Trophoblast cell (in vitro differentiated cells and primary cell): ENCODE measurements around the gene CCR5AS.
A peak's percentile ranks its signal among the peaks of the same experiment; 100 is the strongest.

ENCODE experiments used
- DNase-seq, 2 donors: peaks; one replicate each; pipeline ENCODE4 v3.0.0-alpha.2; 2016
- H2AFZ ChIP-seq: 2 replicates; pipeline ENCODE4 v1.6.1; 2013; ENCODE audit warnings: low read length, moderate library complexity, mild to moderate bottlenecking; ENCODE audit not compliant: insufficient read depth, poor library complexity
- H2AK5ac ChIP-seq: 2 replicates; pipeline ENCODE4 v1.6.1; 2013; ENCODE audit warnings: mild to moderate bottlenecking, low read length
- H2BK120ac ChIP-seq: 2 replicates; pipeline ENCODE4 v1.6.1; 2013; ENCODE audit warnings: low read length, mild to moderate bottlenecking, moderate library complexity; ENCODE audit not compliant: insufficient read depth, poor library complexity
- H2BK12ac ChIP-seq: 2 replicates; pipeline ENCODE4 v1.6.1; 2013; ENCODE audit warnings: mild to moderate bottlenecking, low read length, moderate library complexity
- H2BK5ac ChIP-seq: 2 replicates; pipeline ENCODE4 v1.6.1; 2013; ENCODE audit warnings: low read length, low read depth, moderate library complexity, mild to moderate bottlenecking; ENCODE audit not compliant: poor library complexity
- H3K14ac ChIP-seq: 2 replicates; pipeline ENCODE4 v1.6.1; 2013; ENCODE audit warnings: mild to moderate bottlenecking, low read length
- H3K18ac ChIP-seq: 2 replicates; pipeline ENCODE4 v1.6.1; 2013; ENCODE audit warnings: mild to moderate bottlenecking, low read length
- H3K23ac ChIP-seq: 2 replicates; pipeline ENCODE4 v1.6.1; 2013; ENCODE audit warnings: low read length
- H3K27ac ChIP-seq: 2 replicates; pipeline ENCODE4 v1.5.1; 2013; ENCODE audit warnings: low read depth, mild to moderate bottlenecking, inconsistent platforms, low read length, moderate library complexity
- H3K27me3 ChIP-seq: 2 replicates; pipeline ENCODE4 v1.6.1; 2013; ENCODE audit warnings: inconsistent platforms, mild to moderate bottlenecking, low read length, moderate library complexity; ENCODE audit not compliant: insufficient read depth
- H3K36me3 ChIP-seq, 2 experiments: 1 replicate in 1 of 2; 2 replicates in 1 of 2; pipeline ENCODE4 v1.6.1; 2013; ENCODE audit warnings: low read length in 2 of 2, mild to moderate bottlenecking in 2 of 2, moderate library complexity in 1 of 2; ENCODE audit not compliant: insufficient read depth in 2 of 2, control insufficient read depth in 1 of 2
- H3K4ac ChIP-seq: 2 replicates; pipeline ENCODE4 v1.6.1; 2013; ENCODE audit warnings: low read depth, mild to moderate bottlenecking, low read length, moderate library complexity
- H3K4me1 ChIP-seq, 2 experiments: 1 replicate in 1 of 2; 2 replicates in 1 of 2; pipeline ENCODE4 v1.6.1; 2013; ENCODE audit warnings: low read length in 2 of 2, mild to moderate bottlenecking in 2 of 2, moderate library complexity in 1 of 2; ENCODE audit not compliant: insufficient read depth in 2 of 2, control insufficient read depth in 1 of 2
- H3K4me2 ChIP-seq: 2 replicates; pipeline ENCODE4 v1.6.1; 2013; ENCODE audit warnings: inconsistent platforms, mild to moderate bottlenecking, low read length, moderate library complexity
- H3K4me3 ChIP-seq: 2 replicates; pipeline ENCODE4 v1.5.1; 2013; ENCODE audit warnings: mild to moderate bottlenecking, low read depth, low read length, inconsistent platforms
- H3K79me1 ChIP-seq: one replicate; pipeline ENCODE4 v1.6.1; 2013; ENCODE audit warnings: low read length
- H3K79me2 ChIP-seq: 2 replicates; pipeline ENCODE4 v1.6.1; 2013; ENCODE audit warnings: low read length, mild to moderate bottlenecking; ENCODE audit not compliant: control insufficient read depth, insufficient read depth, poor library complexity
- H3K9ac ChIP-seq: 2 replicates; pipeline ENCODE4 v1.6.1; 2013; ENCODE audit warnings: mild to moderate bottlenecking, low read length
- H3K9me3 ChIP-seq: 2 replicates; pipeline ENCODE4 v1.6.1; 2013; ENCODE audit warnings: low read depth, mild to moderate bottlenecking, control low read depth, inconsistent platforms, low read length; ENCODE audit not compliant: insufficient read depth
- H4K12ac ChIP-seq: 2 replicates; pipeline ENCODE4 v1.6.1; 2013; ENCODE audit warnings: low read depth, mild to moderate bottlenecking, low read length, moderate library complexity
- H4K8ac ChIP-seq: 2 replicates; pipeline ENCODE4 v1.6.1; 2013; ENCODE audit warnings: low read depth, mild to moderate bottlenecking, low read length, moderate library complexity
- H4K91ac ChIP-seq: one replicate; pipeline ENCODE4 v1.6.1; 2013; ENCODE audit warnings: low read depth, mild to moderate bottlenecking, low read length, moderate library complexity
- WGBS: extraction: QIAGEN DNeasy Blood & Tissue Kit; methylation state at CpG from one replicate; pipeline ENCODE4 v1.1.7; 2013; ENCODE audit warnings: missing lambda C conversion rate; ENCODE audit not compliant: insufficient read length, insufficient coverage; ENCODE audit errors: extremely low coverage; 5-methylcytosine and 5-hydroxymethylcytosine counted together

CCR5AS gene

GRCh38 chr3:46325645-46326300 is 81.1 kb downstream of the CCR5AS start:
- H3K4me3 ChIP-seq: no peak overlapping the region
- no peak overlapping the region for H2AFZ ChIP-seq
- DNase-seq: peak; percentile 67 to 85
- H4K8ac ChIP-seq: no peak overlapping the region
- no CpG with 5 or more reads among the region's 1 CpG for WGBS
- H2BK5ac ChIP-seq: no peak overlapping the region
- no peaks in the 10 kb centered on the region for H3K4me1 ChIP-seq
- no peak overlapping the region for H3K4ac ChIP-seq
- H3K79me2 ChIP-seq: no peaks in the 10 kb centered on the region
- no peaks in the 10 kb centered on the region for H3K79me1 ChIP-seq
- no peaks in the 10 kb centered on the region for H3K27me3 ChIP-seq
- H3K9me3 ChIP-seq: no peaks in the 10 kb centered on the region
- no peak overlapping the region for H4K91ac ChIP-seq
- no peaks in the 10 kb centered on the region for H3K36me3 ChIP-seq
- H2BK120ac ChIP-seq: no peak overlapping the region
- H4K12ac ChIP-seq: no peak overlapping the region
- no peak overlapping the region for H3K14ac ChIP-seq
- no peak overlapping the region for H3K18ac ChIP-seq
- H3K4me2 ChIP-seq: no peak overlapping the region
- no peak overlapping the region for H3K27ac ChIP-seq
- no peak overlapping the region for H3K9ac ChIP-seq
- H2AK5ac ChIP-seq: no peak overlapping the region
- no peak overlapping the region for H3K23ac ChIP-seq
- no peak overlapping the region for H2BK12ac ChIP-seq

GRCh38 chr3:46324036-46324435 is 82.8 kb downstream of the CCR5AS start:
- Histone ChIP-seq H3K4me3 (no peak overlapping the region), H3K4me2 (no peak overlapping the region), H3K36me3 (no peaks in the 10 kb centered on the region), H2BK5ac (no peak overlapping the region), H3K9me3 (no peaks in the 10 kb centered on the region), H2BK12ac (no peak overlapping the region), H4K8ac (no peak overlapping the region), H3K27me3 (no peaks in the 10 kb centered on the region), H3K79me1 (no peaks in the 10 kb centered on the region), H3K4me1 (no peaks in the 10 kb centered on the region), H3K27ac (no peak overlapping the region), H3K14ac (no peak overlapping the region), H4K91ac (no peak overlapping the region), H3K18ac (no peak overlapping the region), H3K9ac (no peak overlapping the region), H3K79me2 (no peaks in the 10 kb centered on the region), H2AK5ac (no peak overlapping the region), H2AFZ (no peak overlapping the region), H2BK120ac (no peak overlapping the region), H3K4ac (no peak overlapping the region), H3K23ac (no peak overlapping the region), H4K12ac (no peak overlapping the region)
- no CpG with 5 or more reads among the region's 2 CpGs for WGBS
- DNase-seq: no peak

- H3K9ac ChIP-seq: no peak overlapping the region
- H2BK12ac ChIP-seq: no peak overlapping the region
- H3K4me2 ChIP-seq: no peak overlapping the region
- H2AFZ ChIP-seq: no peak overlapping the region
- no peaks in the 10 kb centered on the region for H3K36me3 ChIP-seq
- H4K91ac ChIP-seq: no peak overlapping the region
- H3K4me1 ChIP-seq: no peaks in the 10 kb centered on the region
- no peaks in the 10 kb centered on the region for H3K9me3 ChIP-seq
- H4K12ac ChIP-seq: no peak overlapping the region
- no CpG with 5 or more reads among the region's 1 CpG for WGBS
- no peak overlapping the region for H3K27ac ChIP-seq
- H2BK5ac ChIP-seq: no peak overlapping the region
- no peaks in the 10 kb centered on the region for H3K79me1 ChIP-seq
- H3K79me2 ChIP-seq: no peaks in the 10 kb centered on the region
- H4K8ac ChIP-seq: no peak overlapping the region
- no peak overlapping the region for H2AK5ac ChIP-seq
- DNase-seq: no peak
- H3K18ac ChIP-seq: no peak overlapping the region
- H2BK120ac ChIP-seq: no peak overlapping the region
- no peak overlapping the region for H3K4ac ChIP-seq
- no peak overlapping the region for H3K4me3 ChIP-seq
- H3K23ac ChIP-seq: no peak overlapping the region
- H3K27me3 ChIP-seq: no peaks in the 10 kb centered on the region
- H3K14ac ChIP-seq: no peak overlapping the region
Observed at GRCh38 chr3:46321461-46322104, 85.3 kb downstream of the CCR5AS start.

- peak in 1 of 2 donors; percentile 45 for DNase-seq
- H3K36me3 ChIP-seq: no peaks in the 10 kb centered on the region
- no peaks in the 10 kb centered on the region for H3K4me1 ChIP-seq
- no peak overlapping the region for H3K18ac ChIP-seq
- H2BK120ac ChIP-seq: no peak overlapping the region
- H3K23ac ChIP-seq: no peak overlapping the region
- no peak overlapping the region for H4K12ac ChIP-seq
- no peak overlapping the region for H3K4ac ChIP-seq
- no peak overlapping the region for H2AFZ ChIP-seq
- no peak overlapping the region for H3K27ac ChIP-seq
- no peaks in the 10 kb centered on the region for H3K79me1 ChIP-seq
- H3K4me2 ChIP-seq: no peak overlapping the region
- no peak overlapping the region for H3K4me3 ChIP-seq
- H3K9me3 ChIP-seq: no peaks in the 10 kb centered on the region
- H2BK5ac ChIP-seq: no peak overlapping the region
- H3K9ac ChIP-seq: no peak overlapping the region
- WGBS: no CpG with 5 or more reads among the region's 3 CpGs
- H4K8ac ChIP-seq: no peak overlapping the region
- H4K91ac ChIP-seq: no peak overlapping the region
- no peak overlapping the region for H3K14ac ChIP-seq
- no peaks in the 10 kb centered on the region for H3K79me2 ChIP-seq
- no peaks in the 10 kb centered on the region for H3K27me3 ChIP-seq
- H2BK12ac ChIP-seq: no peak overlapping the region
- H2AK5ac ChIP-seq: no peak overlapping the region
Observed at GRCh38 chr3:46318207-46318927, 88.5 kb downstream of the CCR5AS start.
